Mesenchymal stem cell (in vitro differentiated cells and primary cell): ENCODE measurements around the gene RSBN1L.

Source experiments
- DNase-seq: peaks from one replicate; pipeline ENCODE4 v3.0.0-alpha.2; 2013
- H2AFZ ChIP-seq: one replicate; pipeline ENCODE4 v1.6.1; 2013; ENCODE audit warnings: low read depth, mild to moderate bottlenecking, control low read depth, inconsistent platforms, low read length, moderate library complexity
- H2AK5ac ChIP-seq: 2 replicates; pipeline ENCODE4 v1.6.1; 2013; ENCODE audit warnings: low read length, moderate library complexity, mild to moderate bottlenecking, inconsistent platforms; ENCODE audit not compliant: severe bottlenecking
- H2BK120ac ChIP-seq: one replicate; pipeline ENCODE4 v1.6.1; 2013; ENCODE audit warnings: low read depth, mild to moderate bottlenecking, inconsistent platforms, low read length, moderate library complexity
- H2BK12ac ChIP-seq, 2 experiments: one replicate each; pipeline ENCODE4 v1.6.1; 2013; ENCODE audit warnings: inconsistent platforms in 2 of 2, low read length in 2 of 2, mild to moderate bottlenecking in 2 of 2, moderate library complexity in 2 of 2, control low read depth in 1 of 2
- H2BK15ac ChIP-seq: one replicate; pipeline ENCODE4 v1.6.1; 2013; ENCODE audit warnings: mild to moderate bottlenecking, low read depth, inconsistent platforms; ENCODE audit not compliant: poor library complexity, severe bottlenecking
- H2BK5ac ChIP-seq: 2 replicates; pipeline ENCODE4 v1.6.1; 2013; ENCODE audit warnings: low read depth, mild to moderate bottlenecking, low read length, control low read depth, inconsistent platforms; ENCODE audit not compliant: poor library complexity, severe bottlenecking
- H3K14ac ChIP-seq, 2 experiments: one replicate each; pipeline ENCODE4 v1.6.1; 2013; ENCODE audit warnings: inconsistent platforms in 2 of 2, low read length in 2 of 2, control low read depth in 1 of 2, mild to moderate bottlenecking in 1 of 2, moderate library complexity in 1 of 2
- H3K18ac ChIP-seq, 2 experiments: one replicate each; pipeline ENCODE4 v1.6.1; 2013; ENCODE audit warnings: inconsistent platforms in 2 of 2, low read length in 2 of 2, control low read depth in 1 of 2, low read depth in 1 of 2, mild to moderate bottlenecking in 1 of 2
- H3K23ac ChIP-seq, 2 experiments: one replicate each; pipeline ENCODE4 v1.6.1; 2013; ENCODE audit warnings: inconsistent platforms in 2 of 2, low read length in 2 of 2, mild to moderate bottlenecking in 2 of 2, moderate library complexity in 2 of 2, control low read depth in 1 of 2
- H3K27ac ChIP-seq: 2 replicates; pipeline ENCODE4 v1.5.1; 2013; ENCODE audit warnings: mild to moderate bottlenecking, moderate library complexity, low read length, control low read depth, inconsistent platforms; ENCODE audit not compliant: poor library complexity, severe bottlenecking
- H3K27me3 ChIP-seq, 2 experiments: 2 replicates each; pipeline versions ENCODE4 v1.6.1 to v1.7.0; 2013; ENCODE audit warnings: low read length in 2 of 2, mild to moderate bottlenecking in 2 of 2, moderate library complexity in 2 of 2, control low read depth in 1 of 2, inconsistent platforms in 1 of 2; ENCODE audit not compliant: control insufficient read depth in 1 of 2, insufficient read depth in 1 of 2
- H3K36me3 ChIP-seq, 2 experiments: 2 replicates each; pipeline versions ENCODE4 v1.6.1 to v1.7.0; 2013; ENCODE audit warnings: low read length in 2 of 2, control low read depth in 1 of 2, inconsistent platforms in 1 of 2, low read depth in 1 of 2, mild to moderate bottlenecking in 1 of 2; ENCODE audit not compliant: insufficient read depth in 2 of 2, control insufficient read depth in 1 of 2
- H3K4ac ChIP-seq, 2 experiments: one replicate each; pipeline ENCODE4 v1.6.1; 2013; ENCODE audit warnings: inconsistent platforms in 2 of 2, low read length in 2 of 2, mild to moderate bottlenecking in 2 of 2, moderate library complexity in 2 of 2, control low read depth in 1 of 2, low read depth in 1 of 2
- H3K4me1 ChIP-seq: 2 replicates; pipeline ENCODE4 v1.6.1; 2013; ENCODE audit warnings: low read depth, low read length, control low read depth; ENCODE audit not compliant: control insufficient read depth, insufficient read depth
- H3K4me2 ChIP-seq: 2 replicates; pipeline ENCODE4 v1.6.1; 2013; ENCODE audit warnings: low read length, mild to moderate bottlenecking, inconsistent platforms; ENCODE audit not compliant: poor library complexity, severe bottlenecking
- H3K4me3 ChIP-seq, 2 experiments: 2 replicates each; pipeline versions ENCODE4 v1.5.1 to v1.7.0; 2013; ENCODE audit warnings: low read length in 2 of 2, mild to moderate bottlenecking in 2 of 2, control low read depth in 1 of 2, low read depth in 1 of 2; ENCODE audit not compliant: insufficient read depth in 1 of 2
- H3K79me1 ChIP-seq: replicated peaks from 2 replicates; pipeline ENCODE4 v1.6.1; 2013; ENCODE audit warnings: mild to moderate bottlenecking, control low read depth, low read length, inconsistent platforms; ENCODE audit not compliant: poor library complexity, severe bottlenecking
- H3K9ac ChIP-seq: 2 replicates; pipeline ENCODE4 v1.7.0; 2013; ENCODE audit warnings: mild to moderate bottlenecking, low read length, moderate library complexity
- H3K9me3 ChIP-seq: 2 replicates; pipeline ENCODE4 v1.7.0; 2013; ENCODE audit warnings: mild to moderate bottlenecking, low read length; ENCODE audit not compliant: control insufficient read depth
- H4K8ac ChIP-seq: one replicate; pipeline ENCODE4 v1.6.1; 2013; ENCODE audit warnings: inconsistent platforms, mild to moderate bottlenecking, low read length, moderate library complexity
- H4K91ac ChIP-seq: one replicate; pipeline ENCODE4 v1.6.1; 2013; ENCODE audit warnings: mild to moderate bottlenecking, low read length, inconsistent platforms
- WGBS: methylation state at CpG from one replicate; pipeline ENCODE4 v1.1.7; 2013; ENCODE audit warnings: mixed read lengths; 5-methylcytosine and 5-hydroxymethylcytosine counted together

Gene RSBN1L

GRCh38 chr7:77800158-77800557, 103.9 kb downstream of the RSBN1L start:
- Histone ChIP-seq H3K4ac (no peak overlapping the region), H2BK12ac (no peak overlapping the region), H3K79me1 (peaks cover 12% of the 10 kb centered on the region), H3K4me1 (peaks cover 1% of the 10 kb centered on the region), H3K9ac (peak overlapping the region; percentile 97), H3K27me3 (no peaks in the 10 kb centered on the region), H3K4me2 (peak overlapping the region; percentile 48), H2BK15ac (no peak overlapping the region), H3K4me3 (peak overlapping the region in 1 of 2 experiments; percentile 95), H2AFZ (no peak overlapping the region), H3K9me3 (no peaks in the 10 kb centered on the region), H2AK5ac (no peak overlapping the region), H2BK120ac (no peak overlapping the region), H3K36me3 (peaks cover 2% of the 10 kb centered on the region in 2 experiments), H2BK5ac (no peak overlapping the region), H4K8ac (peak overlapping the region; percentile 20), H3K23ac (no peak overlapping the region), H3K27ac (no peak overlapping the region), H3K18ac (no peak overlapping the region), H4K91ac (no peak overlapping the region), H3K14ac (no peak overlapping the region)
- DNase-seq, result peak; percentile 23
- WGBS, result 41% methylated on average over 4 of the region's 4 CpGs

GRCh38 chr7:77800730-77801129, 104.5 kb downstream of the RSBN1L start:
- no peak for DNase-seq
- no peak overlapping the region for H2BK15ac ChIP-seq
- H2AK5ac ChIP-seq, result no peak overlapping the region
- H2BK120ac ChIP-seq, result no peak overlapping the region
- H3K4me3 ChIP-seq, result no peak overlapping the region
- H3K4me1 ChIP-seq, result peaks cover 1% of the 10 kb centered on the region
- H3K27ac ChIP-seq, result no peak overlapping the region
- peaks cover 2% of the 10 kb centered on the region for H3K9me3 ChIP-seq
- no peak overlapping the region for H3K4ac ChIP-seq
- H3K36me3 ChIP-seq, result no peaks in the 10 kb centered on the region
- H3K14ac ChIP-seq, result no peak overlapping the region
- H3K18ac ChIP-seq, result no peak overlapping the region
- no peak overlapping the region for H3K4me2 ChIP-seq
- no peaks in the 10 kb centered on the region for H3K27me3 ChIP-seq
- no peak overlapping the region for H4K91ac ChIP-seq
- no peak overlapping the region for H4K8ac ChIP-seq
- no peak overlapping the region for H3K9ac ChIP-seq
- no peak overlapping the region for H2BK5ac ChIP-seq
- no peak overlapping the region for H3K23ac ChIP-seq
- H2AFZ ChIP-seq, result no peak overlapping the region
- no peak overlapping the region for H2BK12ac ChIP-seq
- peaks cover 12% of the 10 kb centered on the region for H3K79me1 ChIP-seq
- WGBS, result no CpG with 5 or more reads among the region's 2 CpGs

GRCh38 chr7:77802557-77803405, 106.5 kb downstream of the RSBN1L start:
- Histone ChIP-seq H4K91ac (no peak overlapping the region), H3K9me3 (peaks cover 17% of the 10 kb centered on the region), H2BK5ac (no peak overlapping the region), H3K4me1 (peaks cover 1% of the 10 kb centered on the region), H3K27ac (no peak overlapping the region), H2BK12ac (no peak overlapping the region), H3K36me3 (no peaks in the 10 kb centered on the region), H3K27me3 (no peaks in the 10 kb centered on the region), H2BK120ac (no peak overlapping the region), H3K23ac (no peak overlapping the region), H4K8ac (no peak overlapping the region), H3K9ac (no peak overlapping the region), H3K18ac (no peak overlapping the region), H2BK15ac (no peak overlapping the region), H2AFZ (no peak overlapping the region), H3K14ac (no peak overlapping the region), H3K4ac (no peak overlapping the region), H3K4me3 (no peak overlapping the region), H3K4me2 (no peak overlapping the region), H3K79me1 (peaks cover 11% of the 10 kb centered on the region), H2AK5ac (no peak overlapping the region)
- WGBS, result 100% methylated on average over 1 of the region's 2 CpGs
- DNase-seq, result no peak

- no CpG with 5 or more reads among the region's 2 CpGs for WGBS
- Histone ChIP-seq H3K9me3 (peaks cover 27% of the 10 kb centered on the region), H3K4me2 (no peak overlapping the region), H2AFZ (no peak overlapping the region), H3K18ac (no peak overlapping the region), H3K14ac (no peak overlapping the region), H2BK5ac (no peak overlapping the region), H2AK5ac (no peak overlapping the region), H3K79me1 (peaks cover 8% of the 10 kb centered on the region), H3K23ac (no peak overlapping the region), H2BK120ac (no peak overlapping the region), H4K8ac (no peak overlapping the region), H3K27ac (no peak overlapping the region), H3K27me3 (no peaks in the 10 kb centered on the region), H3K4me1 (no peaks in the 10 kb centered on the region), H3K4me3 (no peak overlapping the region), H3K4ac (no peak overlapping the region), H3K9ac (no peak overlapping the region), H4K91ac (no peak overlapping the region), H3K36me3 (no peaks in the 10 kb centered on the region), H2BK15ac (no peak overlapping the region), H2BK12ac (no peak overlapping the region)
- DNase-seq, result no peak
Observed at GRCh38 chr7:77806425-77806824, 110.2 kb downstream of the RSBN1L start.
